GM18520 (cell line): ENCODE results near the gene NCMAP.
A peak's percentile ranks its signal among the peaks of the same experiment; 100 is the strongest.

Experiments used
- ATAC-seq: cut with Tn5 transposase; IDR thresholded peaks from one replicate; pipeline ENCODE4 v1.9.1; 2021; ENCODE audit not compliant: unreplicated experiment

NCMAP gene

GRCh38 chr1:24621121-24621520 is 65.2 kb downstream of the NCMAP start:
- no peak for ATAC-seq

DNA sequence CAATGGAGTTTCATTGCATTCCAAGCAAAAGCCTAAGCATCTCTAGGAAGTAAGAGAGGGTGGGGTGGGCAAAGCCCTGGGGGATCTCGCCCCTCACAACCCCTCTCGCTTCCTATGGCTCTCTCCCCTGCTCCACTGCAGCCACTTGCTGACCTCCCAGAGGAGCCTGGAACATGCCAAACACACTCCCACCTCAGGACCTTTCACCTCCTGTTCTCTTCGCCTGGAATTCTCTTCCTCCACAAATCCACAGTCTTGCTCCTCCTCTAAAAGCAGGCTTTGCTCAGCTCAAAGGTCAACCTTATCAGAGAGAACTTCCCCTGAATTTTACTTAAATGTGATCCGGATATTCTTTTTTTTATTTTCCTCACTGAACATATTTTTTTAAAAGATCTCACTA is 66.3 kb downstream of the NCMAP start:
- no peak for ATAC-seq

DNA sequence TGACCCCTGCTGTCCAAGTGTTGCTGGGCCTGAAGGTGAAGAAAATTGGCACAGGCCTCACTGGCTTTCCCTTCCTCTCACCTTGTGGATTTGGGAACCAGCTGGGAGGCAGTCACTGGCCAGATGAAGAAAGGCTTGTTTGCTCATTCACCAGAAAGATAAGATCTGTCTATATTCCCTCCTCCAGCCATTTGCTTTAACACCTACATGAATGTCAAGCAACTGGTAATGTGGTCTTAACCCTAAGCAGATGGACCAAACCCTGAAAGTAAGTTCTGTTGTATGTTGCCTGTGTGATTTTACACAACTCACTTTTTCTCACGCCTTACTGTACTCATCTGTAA is 76.9 kb downstream of the NCMAP start:
- no peak for ATAC-seq

DNA sequence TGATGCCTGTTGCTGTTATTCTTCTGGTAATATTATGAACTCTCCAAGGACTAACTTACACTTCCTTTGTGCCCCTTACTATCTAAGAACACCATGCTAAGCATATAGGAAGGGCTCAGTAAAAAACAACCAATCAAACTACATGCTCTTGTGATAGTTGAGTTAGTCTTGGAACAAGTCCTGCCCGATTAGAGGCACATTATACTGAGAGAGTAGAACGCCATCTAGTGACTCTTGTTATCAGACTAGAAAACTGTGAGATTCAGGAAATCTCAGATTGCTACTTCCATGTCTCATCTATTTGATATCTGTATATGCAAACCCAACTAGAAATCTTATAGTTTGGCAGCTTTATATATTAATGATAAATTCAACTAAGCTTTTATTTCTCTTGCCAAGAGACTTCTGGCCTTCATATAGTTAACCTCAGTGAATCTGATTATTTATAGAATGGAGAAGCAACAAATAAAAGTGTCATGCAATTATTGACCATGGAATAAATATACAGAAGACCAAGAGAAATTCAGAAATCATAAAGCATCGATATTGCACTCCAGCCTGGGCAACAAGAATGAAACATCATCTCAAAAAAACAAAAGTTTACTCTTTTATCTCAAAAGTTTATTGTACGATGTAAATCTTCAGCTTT is 79.4 kb downstream of the NCMAP start:
- no peak for ATAC-seq

DNA sequence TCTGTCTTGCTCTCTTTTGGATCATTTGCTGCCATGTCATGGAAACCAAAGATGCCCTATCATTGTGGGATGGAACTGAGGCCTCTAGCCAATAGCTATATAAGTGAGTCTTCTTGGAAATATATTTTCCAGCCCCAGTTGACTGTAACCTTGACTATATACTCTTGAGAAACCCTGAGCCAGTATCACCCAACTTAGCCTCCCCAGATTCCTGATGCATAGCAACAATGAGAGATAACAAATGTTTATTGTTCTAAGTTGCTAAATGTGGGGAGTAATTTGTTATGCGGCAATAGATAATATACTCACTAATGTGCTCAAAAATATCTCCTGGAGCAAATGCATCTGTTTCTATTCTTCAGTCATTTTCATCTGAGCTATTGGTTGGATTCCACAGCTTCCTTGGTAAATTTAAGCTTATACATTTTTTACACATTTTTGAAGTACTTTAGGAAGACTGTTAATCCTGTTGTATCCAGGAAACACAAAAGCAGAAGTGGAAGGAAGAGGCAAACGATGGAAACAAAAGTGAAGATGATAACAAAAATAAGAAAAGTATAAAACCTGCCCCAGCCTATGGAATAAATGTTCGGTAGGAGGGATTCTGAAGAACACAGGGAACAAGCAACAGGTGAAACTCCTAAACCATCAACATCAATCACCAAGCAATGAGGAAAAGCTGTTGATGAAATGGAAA is 80.9 kb downstream of the NCMAP start:
- no peak for ATAC-seq

DNA sequence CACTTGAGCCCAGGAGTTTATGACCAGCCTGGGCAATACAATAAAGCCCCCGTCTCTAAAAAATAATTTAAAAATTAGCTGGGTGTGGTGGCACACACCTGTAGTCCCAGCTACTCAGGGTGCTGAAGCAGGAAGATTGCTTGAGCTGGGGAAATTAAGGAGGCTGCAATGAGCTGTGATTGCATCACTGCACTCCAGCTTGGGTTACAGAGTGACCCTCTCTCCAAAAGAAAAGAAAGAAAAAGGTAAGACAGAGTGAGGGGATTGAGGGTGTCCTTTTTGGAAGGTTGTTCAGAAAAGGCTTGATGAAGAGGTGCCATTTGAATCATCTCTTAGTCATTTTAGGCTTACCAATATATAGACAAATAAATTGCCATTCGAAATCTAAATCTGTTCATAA is 83.2 kb downstream of the NCMAP start:
- ATAC-seq, result no peak

GRCh38 chr1:24639881-24640280 is 84.0 kb downstream of the NCMAP start:
- ATAC-seq, result no peak

GRCh38 chr1:24640288-24640687 is 84.4 kb downstream of the NCMAP start:
- no peak for ATAC-seq

- ATAC-seq, result no peak
Measured at GRCh38 chr1:24641646-24642151, 85.8 kb downstream of the NCMAP start.

DNA sequence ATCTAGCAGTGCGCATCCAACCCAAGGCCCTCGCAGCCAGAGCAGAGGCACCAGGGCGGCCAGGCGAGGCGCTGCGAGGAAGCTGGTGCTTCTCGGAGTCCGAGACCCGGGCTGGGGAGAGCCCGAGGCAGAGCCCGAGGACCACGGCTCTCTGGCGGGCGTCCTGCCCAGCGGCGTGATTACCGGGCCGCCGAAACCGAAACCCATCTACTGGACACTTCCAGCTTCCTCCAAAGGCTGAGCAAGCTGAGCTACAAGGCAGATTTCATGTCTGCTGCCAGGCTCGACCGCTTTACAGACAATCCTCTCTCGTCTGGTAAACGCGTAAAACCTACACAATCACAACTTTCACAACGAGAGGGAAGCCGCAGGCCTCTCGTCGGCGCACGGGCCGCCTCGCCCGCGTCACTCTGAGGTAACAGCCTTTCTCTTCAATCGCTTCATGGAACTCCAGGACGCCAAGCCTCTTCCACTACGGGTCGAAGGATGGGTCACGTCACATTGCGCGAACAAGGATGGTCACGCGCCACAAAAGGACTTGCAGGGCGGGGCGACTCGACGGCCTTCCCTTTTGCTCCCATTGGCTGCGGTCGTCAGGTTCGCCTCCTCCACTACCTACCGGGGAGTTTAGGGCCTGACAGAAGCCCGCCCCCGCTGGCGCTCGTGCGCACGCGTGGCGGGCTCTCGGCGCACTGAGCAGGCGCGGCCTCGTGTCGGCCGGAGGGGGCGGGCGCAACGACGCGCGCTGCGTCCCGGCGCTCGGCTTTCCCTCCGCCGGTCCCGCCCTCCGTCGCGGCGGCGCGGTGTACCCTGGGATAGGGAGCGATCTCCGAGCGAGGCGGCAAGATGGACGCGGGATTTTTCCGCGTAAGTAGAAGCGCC is 86.8 kb downstream of the NCMAP start, which contains the start of gene SRRM1:
Gene SRRM1 (plus strand): TSS at position 822 of the 882 bp plus-strand sequence. CDS start 25 bp downstream, at position 847.
- ATAC-seq, result peak; percentile 82

DNA sequence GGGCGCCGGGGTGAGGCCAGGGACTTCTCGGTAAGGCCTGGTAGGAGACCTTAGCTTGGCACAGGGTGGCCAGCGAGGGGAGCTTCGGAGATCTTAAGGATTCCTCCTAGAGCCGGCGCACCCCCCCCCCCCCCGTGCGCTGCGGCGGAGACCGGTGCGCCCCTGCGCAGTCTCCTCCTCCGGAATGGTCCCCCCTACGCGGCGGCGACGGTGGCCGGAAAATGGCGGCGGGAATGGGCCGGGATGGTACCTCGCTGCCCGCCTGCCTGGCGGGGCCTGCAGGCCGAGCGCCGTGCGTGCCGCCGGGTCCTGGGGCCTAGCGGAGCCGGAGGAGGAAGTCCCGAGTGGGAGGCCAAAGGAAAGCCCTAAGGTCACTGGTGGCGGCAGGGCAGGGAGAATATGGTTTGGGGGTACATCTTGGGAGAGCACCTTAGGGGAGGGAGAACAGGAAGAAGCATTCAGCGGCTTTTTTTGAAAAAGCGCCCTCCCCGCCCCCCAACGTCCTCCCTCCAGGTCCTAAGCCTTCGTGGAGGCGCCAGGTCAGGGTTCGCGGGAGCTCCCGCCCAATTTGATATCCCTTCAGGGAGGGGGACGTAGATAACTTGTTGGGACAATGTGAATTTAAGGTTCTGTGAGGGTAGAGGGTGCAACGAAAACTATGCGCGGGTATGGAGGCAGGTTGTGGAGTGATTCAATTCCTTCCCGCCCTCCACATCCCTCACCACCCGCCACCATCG is 87.6 kb downstream of the NCMAP start:
- ATAC-seq, result peak; percentile 5

DNA sequence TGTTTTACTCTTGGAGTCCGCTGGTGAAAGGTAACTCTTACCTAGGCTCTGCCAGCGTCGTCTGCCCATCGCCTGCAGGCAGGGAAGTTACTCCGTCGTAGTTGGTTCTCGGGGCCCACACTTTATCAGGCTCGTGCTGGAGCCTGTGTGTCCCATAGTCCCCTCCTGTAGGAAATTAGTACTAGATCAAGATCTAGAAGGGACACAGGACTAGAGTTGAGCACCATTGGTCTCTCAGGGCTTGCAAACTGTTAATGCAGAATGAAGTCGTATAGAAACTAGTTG is 88.2 kb downstream of the NCMAP start:
- no peak for ATAC-seq

- no peak for ATAC-seq
Measured at GRCh38 chr1:24648919-24649318, 93.0 kb downstream of the NCMAP start.

DNA sequence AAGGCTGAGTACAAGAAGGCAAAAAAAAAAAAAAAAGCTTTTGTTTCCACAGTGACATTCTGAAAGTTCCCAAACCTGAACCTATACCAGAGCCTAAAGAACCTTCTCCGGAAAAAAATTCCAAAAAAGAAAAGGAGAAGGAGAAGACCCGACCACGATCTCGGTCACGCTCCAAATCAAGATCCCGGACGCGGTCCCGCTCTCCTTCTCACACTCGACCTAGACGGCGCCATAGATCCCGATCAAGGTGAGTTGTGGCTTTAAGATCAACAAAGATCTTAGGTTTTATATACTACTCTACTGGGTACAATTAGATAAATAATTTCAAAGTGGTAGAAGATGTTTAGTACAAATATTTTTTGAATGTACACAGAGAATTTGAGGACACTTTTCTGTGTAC is 96.5 kb downstream of the NCMAP start:
- no peak for ATAC-seq

DNA sequence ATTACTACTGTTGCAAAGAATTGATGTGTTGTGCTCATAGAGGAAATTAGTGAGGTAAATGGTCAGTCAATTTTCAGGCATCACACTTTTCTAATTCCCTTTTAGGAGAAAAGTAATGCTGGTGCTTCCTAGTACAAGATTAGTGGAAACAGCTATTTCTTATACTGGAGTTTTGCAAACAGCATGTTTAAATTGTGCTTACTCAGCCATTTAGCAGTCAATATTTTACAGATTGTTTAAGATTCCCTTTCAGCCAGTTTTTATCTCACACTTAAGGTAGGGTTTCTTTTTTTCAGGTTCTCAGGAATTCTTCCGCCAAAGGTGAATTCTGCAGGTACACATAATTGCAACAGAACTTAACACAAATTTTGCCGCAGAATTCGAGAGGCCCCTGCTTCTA is 98.1 kb downstream of the NCMAP start:
- ATAC-seq, result no peak

DNA sequence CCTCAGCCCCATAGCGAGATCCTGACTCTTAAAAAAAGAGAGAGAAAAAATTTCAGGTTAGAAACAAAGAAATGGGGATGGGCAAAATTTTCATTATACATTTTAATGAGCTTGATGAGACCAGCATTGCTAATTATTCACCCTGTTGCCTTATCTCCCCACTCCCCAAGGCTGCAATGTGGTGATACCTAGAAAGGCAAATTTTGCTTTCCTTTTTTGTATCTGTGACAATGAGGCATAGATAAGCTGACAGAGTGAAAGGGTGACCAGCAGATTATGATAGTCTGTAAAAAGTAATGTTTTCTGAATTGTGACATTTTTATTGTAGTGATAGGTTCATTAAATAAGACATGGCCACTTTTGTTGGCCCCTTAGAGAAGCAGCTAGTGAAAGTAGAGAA is 100.2 kb downstream of the NCMAP start:
- no peak for ATAC-seq

DNA sequence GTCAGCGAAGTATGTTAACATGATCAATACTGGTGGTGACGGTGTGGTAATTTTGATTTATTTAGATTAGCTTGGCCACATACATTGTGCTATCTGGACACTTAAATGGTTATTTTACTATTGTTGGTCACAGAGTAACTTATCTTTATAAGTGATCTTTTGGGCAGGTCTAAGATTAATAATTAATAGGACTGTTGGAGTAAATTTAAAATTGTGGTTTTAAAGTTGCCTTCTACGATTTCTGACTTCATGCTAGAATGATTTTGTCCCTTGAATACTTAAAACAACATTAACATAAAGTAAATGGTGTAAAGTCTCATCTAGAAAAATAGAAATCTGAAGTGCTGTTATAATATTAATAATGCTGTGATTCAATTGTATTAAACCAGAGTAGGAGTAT is 101.9 kb downstream of the NCMAP start:
- no peak for ATAC-seq
